ENCODE measurements around the gene SOX6. TPM values are rescaled to one million over a fixed set of nuclear protein-coding genes. Genes with fewer than 3 reads are reported as not detected.

SOX6 gene
- total RNA-seq, 1 experiment from 2014 or later: 0.21 TPM

DNA sequence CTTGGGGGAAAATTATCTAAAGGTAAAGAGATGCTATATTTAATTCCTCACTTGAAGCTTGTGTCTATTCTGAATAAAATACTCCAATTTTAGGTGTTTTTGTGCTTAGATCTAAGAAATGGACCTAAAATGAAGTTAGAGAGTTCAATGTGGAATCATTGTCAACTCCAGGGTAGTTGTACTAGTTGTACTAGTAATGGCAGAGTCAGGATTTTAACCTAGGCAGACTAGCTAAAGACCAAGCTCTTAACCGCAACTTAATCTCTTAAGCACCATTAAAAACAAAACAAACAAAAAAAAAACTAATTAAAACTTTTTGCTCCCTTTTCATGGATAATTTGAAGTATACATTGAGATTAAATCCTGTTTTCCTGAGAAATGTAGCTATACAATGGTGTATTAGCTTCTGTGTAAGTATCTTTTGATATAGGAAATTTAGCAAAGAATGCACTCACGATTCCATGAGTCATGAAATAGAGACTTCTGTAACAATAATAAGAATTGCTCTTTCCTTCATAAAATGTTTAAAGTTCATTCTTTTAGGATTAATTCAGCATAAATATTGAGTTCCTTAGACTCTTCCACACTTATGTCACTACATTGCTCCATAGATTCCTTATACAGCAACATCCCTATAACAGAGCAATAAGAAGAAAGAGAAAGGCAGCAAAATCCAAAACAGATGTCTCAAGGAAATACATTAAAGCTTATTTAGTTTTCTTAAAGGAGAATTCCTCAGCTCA is 26.5 kb upstream of the SOX6 start:
- no peak for DNase-seq (ENCODE audit: low read depth, low spot score)
- H3K4me3 ChIP-seq (ENCODE audit: low read depth in 2 of 2, low read length in 2 of 2): no peak overlapping the region
- in situ Hi-C loops (cut with HindIII; ENCODE audit: low pct_unique_long_range_greater_than_20kb, low sequenced_read_pairs): no loop called here
- TF ChIP-seq, protein P1, sequence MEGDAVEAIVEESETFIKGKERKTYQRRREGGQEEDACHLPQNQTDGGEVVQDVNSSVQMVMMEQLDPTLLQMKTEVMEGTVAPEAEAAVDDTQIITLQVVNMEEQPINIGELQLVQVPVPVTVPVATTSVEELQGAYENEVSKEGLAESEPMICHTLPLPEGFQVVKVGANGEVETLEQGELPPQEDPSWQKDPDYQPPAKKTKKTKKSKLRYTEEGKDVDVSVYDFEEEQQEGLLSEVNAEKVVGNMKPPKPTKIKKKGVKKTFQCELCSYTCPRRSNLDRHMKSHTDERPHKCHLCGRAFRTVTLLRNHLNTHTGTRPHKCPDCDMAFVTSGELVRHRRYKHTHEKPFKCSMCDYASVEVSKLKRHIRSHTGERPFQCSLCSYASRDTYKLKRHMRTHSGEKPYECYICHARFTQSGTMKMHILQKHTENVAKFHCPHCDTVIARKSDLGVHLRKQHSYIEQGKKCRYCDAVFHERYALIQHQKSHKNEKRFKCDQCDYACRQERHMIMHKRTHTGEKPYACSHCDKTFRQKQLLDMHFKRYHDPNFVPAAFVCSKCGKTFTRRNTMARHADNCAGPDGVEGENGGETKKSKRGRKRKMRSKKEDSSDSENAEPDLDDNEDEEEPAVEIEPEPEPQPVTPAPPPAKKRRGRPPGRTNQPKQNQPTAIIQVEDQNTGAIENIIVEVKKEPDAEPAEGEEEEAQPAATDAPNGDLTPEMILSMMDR (IDR thresholded peaks at IDR 0.05): no peak
- TF ChIP-seq, protein P2, sequence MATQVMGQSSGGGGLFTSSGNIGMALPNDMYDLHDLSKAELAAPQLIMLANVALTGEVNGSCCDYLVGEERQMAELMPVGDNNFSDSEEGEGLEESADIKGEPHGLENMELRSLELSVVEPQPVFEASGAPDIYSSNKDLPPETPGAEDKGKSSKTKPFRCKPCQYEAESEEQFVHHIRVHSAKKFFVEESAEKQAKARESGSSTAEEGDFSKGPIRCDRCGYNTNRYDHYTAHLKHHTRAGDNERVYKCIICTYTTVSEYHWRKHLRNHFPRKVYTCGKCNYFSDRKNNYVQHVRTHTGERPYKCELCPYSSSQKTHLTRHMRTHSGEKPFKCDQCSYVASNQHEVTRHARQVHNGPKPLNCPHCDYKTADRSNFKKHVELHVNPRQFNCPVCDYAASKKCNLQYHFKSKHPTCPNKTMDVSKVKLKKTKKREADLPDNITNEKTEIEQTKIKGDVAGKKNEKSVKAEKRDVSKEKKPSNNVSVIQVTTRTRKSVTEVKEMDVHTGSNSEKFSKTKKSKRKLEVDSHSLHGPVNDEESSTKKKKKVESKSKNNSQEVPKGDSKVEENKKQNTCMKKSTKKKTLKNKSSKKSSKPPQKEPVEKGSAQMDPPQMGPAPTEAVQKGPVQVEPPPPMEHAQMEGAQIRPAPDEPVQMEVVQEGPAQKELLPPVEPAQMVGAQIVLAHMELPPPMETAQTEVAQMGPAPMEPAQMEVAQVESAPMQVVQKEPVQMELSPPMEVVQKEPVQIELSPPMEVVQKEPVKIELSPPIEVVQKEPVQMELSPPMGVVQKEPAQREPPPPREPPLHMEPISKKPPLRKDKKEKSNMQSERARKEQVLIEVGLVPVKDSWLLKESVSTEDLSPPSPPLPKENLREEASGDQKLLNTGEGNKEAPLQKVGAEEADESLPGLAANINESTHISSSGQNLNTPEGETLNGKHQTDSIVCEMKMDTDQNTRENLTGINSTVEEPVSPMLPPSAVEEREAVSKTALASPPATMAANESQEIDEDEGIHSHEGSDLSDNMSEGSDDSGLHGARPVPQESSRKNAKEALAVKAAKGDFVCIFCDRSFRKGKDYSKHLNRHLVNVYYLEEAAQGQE (IDR thresholded peaks at IDR 0.05; ENCODE audit: insufficient read depth in 1 of 2, low read depth in 2 of 2, low read length in 1 of 2): no peak
- TF ChIP-seq TCF7L2 (IDR thresholded peaks at IDR 0.05; ENCODE audit: low read depth, low read length): no peak
- no peak for TF ChIP-seq POLR2AphosphoS5 (IDR thresholded peaks at IDR 0.05; ENCODE audit: low read depth, low read length)
- TF ChIP-seq SIN3A (IDR thresholded peaks at IDR 0.05; ENCODE audit: borderline replicate concordance, insufficient read depth, low read depth, low read length): no peak
- BruUV-seq (replicated peaks): no TSS peak
- CTCF ChIA-PET: no interaction called here
- no peak for ATAC-seq
- no peak overlapping the region for H3K27ac ChIP-seq (ENCODE audit: low read length)
- POLR2A ChIA-PET: interaction anchor here (0.6 kb wide), 1 partner anchor 450 kb away, joined by 3 read pairs; no protein-coding TSS in a partner anchor
- H3K9me3 ChIP-seq (ENCODE audit: control insufficient read depth, insufficient read depth, low read depth, low read length): no peaks in the 10 kb centered on the region
- H3K4me1 ChIP-seq (ENCODE audit: control insufficient read depth, insufficient read depth, low read length): no peaks in the 10 kb centered on the region
- intact Hi-C loops (cut with micrococcal nuclease; ENCODE audit: unreplicated experiment): no loop called here
- H3K27me3 ChIP-seq (ENCODE audit: control insufficient read depth, insufficient read depth, low read length): no peaks in the 10 kb centered on the region
- H3K36me3 ChIP-seq (ENCODE audit: control insufficient read depth, insufficient read depth, low read length): no peaks in the 10 kb centered on the region

DNA sequence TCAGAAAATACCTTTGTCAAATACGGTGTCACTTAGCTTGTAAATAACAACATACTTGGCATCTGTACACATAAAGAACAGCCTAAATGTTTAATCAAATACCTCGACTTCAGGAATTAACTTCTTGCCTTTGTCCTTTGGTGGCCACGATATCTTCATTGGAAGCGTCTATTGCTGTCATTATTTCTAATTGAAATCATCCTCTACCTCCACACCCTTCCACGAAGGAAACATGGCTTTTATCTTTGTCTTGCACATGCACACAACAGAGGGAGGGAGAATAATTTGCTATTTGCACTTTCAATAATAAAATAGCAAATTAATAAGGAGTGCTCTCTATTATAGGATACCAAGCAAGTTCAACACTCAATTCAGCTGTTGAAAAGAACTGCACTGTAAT is 25.8 kb upstream of the SOX6 start:
- H3K27me3 ChIP-seq (ENCODE audit: control insufficient read depth, insufficient read depth, low read length): no peaks in the 10 kb centered on the region
- H3K9me3 ChIP-seq (ENCODE audit: control insufficient read depth, insufficient read depth, low read depth, low read length): no peaks in the 10 kb centered on the region
- BruUV-seq (replicated peaks): no TSS peak
- no peaks in the 10 kb centered on the region for H3K36me3 ChIP-seq (ENCODE audit: control insufficient read depth, insufficient read depth, low read length)
- ChIA-PET CTCF (no interaction called here), POLR2A (interaction anchor here (0.6 kb wide), 1 partner anchor 450 kb away, joined by 3 read pairs; no protein-coding TSS in a partner anchor)
- no peak for DNase-seq (ENCODE audit: low read depth, low spot score)
- ATAC-seq: no peak
- in situ Hi-C loops (cut with HindIII; ENCODE audit: low pct_unique_long_range_greater_than_20kb, low sequenced_read_pairs): no loop called here
- H3K27ac ChIP-seq (ENCODE audit: low read length): no peak overlapping the region
- intact Hi-C loops (cut with micrococcal nuclease; ENCODE audit: unreplicated experiment): no loop called here
- TF ChIP-seq TCF7L2 (IDR thresholded peaks at IDR 0.05; ENCODE audit: low read depth, low read length): no peak
- H3K4me1 ChIP-seq (ENCODE audit: control insufficient read depth, insufficient read depth, low read length): no peaks in the 10 kb centered on the region
- no peak overlapping the region for H3K4me3 ChIP-seq (ENCODE audit: low read depth in 2 of 2, low read length in 2 of 2)

DNA sequence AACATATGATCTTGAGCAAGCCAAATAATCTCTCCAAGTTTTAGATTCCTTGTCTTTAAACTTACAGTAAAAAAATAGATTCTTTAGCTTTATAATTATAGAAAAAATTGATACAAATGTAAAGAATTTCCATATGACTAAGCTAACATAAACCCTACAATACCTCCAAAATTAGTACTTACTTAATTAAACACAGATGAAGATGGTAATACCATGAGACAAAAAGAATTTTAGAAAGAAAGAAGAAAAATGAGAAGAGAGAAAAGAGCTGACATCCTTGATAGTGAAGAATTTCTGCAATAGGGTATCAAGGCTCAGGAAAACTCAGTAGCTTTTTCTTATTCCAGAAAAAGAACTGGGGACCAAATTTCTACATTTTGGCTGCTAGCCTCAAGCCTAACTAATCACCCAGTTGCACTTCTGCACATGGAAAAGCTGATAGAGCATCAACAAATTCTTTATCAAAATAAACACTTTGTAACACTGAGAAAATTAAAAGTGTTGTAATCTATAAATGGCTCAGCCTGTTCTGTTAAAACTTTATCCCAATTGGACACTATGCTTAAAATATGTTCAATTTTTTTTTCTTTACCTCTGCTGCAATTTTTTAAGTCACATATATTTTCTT is 24.7 kb upstream of the SOX6 start:
- no peak overlapping the region for H3K4me3 ChIP-seq (ENCODE audit: low read depth in 2 of 2, low read length in 2 of 2)
- TF ChIP-seq TCF7L2 (IDR thresholded peaks at IDR 0.05; ENCODE audit: low read depth, low read length) (no peak), POLR2AphosphoS5 (IDR thresholded peaks at IDR 0.05; ENCODE audit: low read depth, low read length) (no peak), SIN3A (IDR thresholded peaks at IDR 0.05; ENCODE audit: borderline replicate concordance, insufficient read depth, low read depth, low read length) (no peak)
- TF ChIP-seq, protein P1 (IDR thresholded peaks at IDR 0.05): no peak
- TF ChIP-seq, protein P2 (IDR thresholded peaks at IDR 0.05; ENCODE audit: insufficient read depth in 1 of 2, low read depth in 2 of 2, low read length in 1 of 2): no peak
- H3K36me3 ChIP-seq (ENCODE audit: control insufficient read depth, insufficient read depth, low read length): no peaks in the 10 kb centered on the region
- no TSS peak for BruUV-seq (replicated peaks)
- ChIA-PET CTCF (no interaction called here), POLR2A (no interaction called here)
- intact Hi-C loops (cut with micrococcal nuclease; ENCODE audit: unreplicated experiment): no loop called here
- H3K27me3 ChIP-seq (ENCODE audit: control insufficient read depth, insufficient read depth, low read length): no peaks in the 10 kb centered on the region
- DNase-seq (ENCODE audit: low read depth, low spot score) (no peak), ATAC-seq (no peak)
- H3K9me3 ChIP-seq (ENCODE audit: control insufficient read depth, insufficient read depth, low read depth, low read length): no peaks in the 10 kb centered on the region
- no peak overlapping the region for H3K27ac ChIP-seq (ENCODE audit: low read length)
- H3K4me1 ChIP-seq (ENCODE audit: control insufficient read depth, insufficient read depth, low read length): no peaks in the 10 kb centered on the region
- in situ Hi-C loops (cut with HindIII; ENCODE audit: low pct_unique_long_range_greater_than_20kb, low sequenced_read_pairs): no loop called here
